ENCODE data around the gene ITFG1.
"Not testable (repeated sequence)": the region's sequence is repeated elsewhere in the genome, so short reads cannot be mapped to it uniquely, and the experiment has no call there.

The ITFG1 gene

GRCh38 chr16:47342055-47342454 is 118.8 kb downstream of the ITFG1 start:
- Histone ChIP-seq H3K79me2 (ENCODE audit: control insufficient read depth, low read length) (no peaks in the 10 kb centered on the region), H3K4me1 (ENCODE audit: control insufficient read depth, low read length) (no peaks in the 10 kb centered on the region), H3K4me3 (ENCODE audit: low read length) (no peak overlapping the region), H3K9me2 (replicated peaks; ENCODE audit: control insufficient read depth, low read length) (no peaks in the 10 kb centered on the region), H3K9me3 (ENCODE audit: control insufficient read depth, insufficient read depth, low read length) (no peaks in the 10 kb centered on the region; the same call in 1 of the 2 replicates), H3K36me3 (ENCODE audit: control insufficient read depth, low read length) (peaks cover 14% of the 10 kb centered on the region), H4K20me1 (ENCODE audit: control insufficient read depth, insufficient read depth, low read depth, low read length) (no peaks in the 10 kb centered on the region), H3K4me2 (ENCODE audit: low read length) (no peak overlapping the region), H3K27me3 (ENCODE audit: control insufficient read depth, low read length) (no peaks in the 10 kb centered on the region), H3F3A (ENCODE audit: control insufficient read depth, insufficient read depth) (no peaks in the 10 kb centered on the region), H3K27ac (ENCODE audit: low read depth, low read length) (no peak overlapping the region)
- no peak for TF ChIP-seq EZH2phosphoT487 (IDR thresholded peaks at IDR 0.05; ENCODE audit: borderline replicate concordance, low read length)
- TF ChIP-seq, protein P1, sequence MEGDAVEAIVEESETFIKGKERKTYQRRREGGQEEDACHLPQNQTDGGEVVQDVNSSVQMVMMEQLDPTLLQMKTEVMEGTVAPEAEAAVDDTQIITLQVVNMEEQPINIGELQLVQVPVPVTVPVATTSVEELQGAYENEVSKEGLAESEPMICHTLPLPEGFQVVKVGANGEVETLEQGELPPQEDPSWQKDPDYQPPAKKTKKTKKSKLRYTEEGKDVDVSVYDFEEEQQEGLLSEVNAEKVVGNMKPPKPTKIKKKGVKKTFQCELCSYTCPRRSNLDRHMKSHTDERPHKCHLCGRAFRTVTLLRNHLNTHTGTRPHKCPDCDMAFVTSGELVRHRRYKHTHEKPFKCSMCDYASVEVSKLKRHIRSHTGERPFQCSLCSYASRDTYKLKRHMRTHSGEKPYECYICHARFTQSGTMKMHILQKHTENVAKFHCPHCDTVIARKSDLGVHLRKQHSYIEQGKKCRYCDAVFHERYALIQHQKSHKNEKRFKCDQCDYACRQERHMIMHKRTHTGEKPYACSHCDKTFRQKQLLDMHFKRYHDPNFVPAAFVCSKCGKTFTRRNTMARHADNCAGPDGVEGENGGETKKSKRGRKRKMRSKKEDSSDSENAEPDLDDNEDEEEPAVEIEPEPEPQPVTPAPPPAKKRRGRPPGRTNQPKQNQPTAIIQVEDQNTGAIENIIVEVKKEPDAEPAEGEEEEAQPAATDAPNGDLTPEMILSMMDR (IDR thresholded peaks at IDR 0.05; ENCODE audit: low read depth, low read length, poor library complexity, severe bottlenecking), result no peak

GRCh38 chr16:47330562-47330961 is 130.3 kb downstream of the ITFG1 start:
- H3K36me3 ChIP-seq (ENCODE audit: control insufficient read depth, low read length); H3K4me3 ChIP-seq (ENCODE audit: low read length); H3K4me1 ChIP-seq (ENCODE audit: control insufficient read depth, low read length); H3F3A ChIP-seq (ENCODE audit: control insufficient read depth, insufficient read depth); H3K9me2 ChIP-seq (replicated peaks; ENCODE audit: control insufficient read depth, low read length); H3K27me3 ChIP-seq (ENCODE audit: control insufficient read depth, low read length); H3K9me3 ChIP-seq (ENCODE audit: control insufficient read depth, insufficient read depth, low read length); H4K20me1 ChIP-seq (ENCODE audit: control insufficient read depth, insufficient read depth, low read depth, low read length); H3K79me2 ChIP-seq (ENCODE audit: control insufficient read depth, low read length); H3K27ac ChIP-seq (ENCODE audit: low read depth, low read length); H3K4me2 ChIP-seq (ENCODE audit: low read length): not testable (repeated sequence)

- not testable (repeated sequence) for H3K9me2 ChIP-seq (replicated peaks; ENCODE audit: control insufficient read depth, low read length); H3K4me1 ChIP-seq (ENCODE audit: control insufficient read depth, low read length); H3K4me2 ChIP-seq (ENCODE audit: low read length); H3K9me3 ChIP-seq (ENCODE audit: control insufficient read depth, insufficient read depth, low read length); H3K27ac ChIP-seq (ENCODE audit: low read depth, low read length); H3K36me3 ChIP-seq (ENCODE audit: control insufficient read depth, low read length); H3F3A ChIP-seq (ENCODE audit: control insufficient read depth, insufficient read depth); H3K79me2 ChIP-seq (ENCODE audit: control insufficient read depth, low read length); H3K4me3 ChIP-seq (ENCODE audit: low read length); H4K20me1 ChIP-seq (ENCODE audit: control insufficient read depth, insufficient read depth, low read depth, low read length); H3K27me3 ChIP-seq (ENCODE audit: control insufficient read depth, low read length)
Measured at GRCh38 chr16:47324309-47324708, 136.6 kb downstream of the ITFG1 start.

DNA sequence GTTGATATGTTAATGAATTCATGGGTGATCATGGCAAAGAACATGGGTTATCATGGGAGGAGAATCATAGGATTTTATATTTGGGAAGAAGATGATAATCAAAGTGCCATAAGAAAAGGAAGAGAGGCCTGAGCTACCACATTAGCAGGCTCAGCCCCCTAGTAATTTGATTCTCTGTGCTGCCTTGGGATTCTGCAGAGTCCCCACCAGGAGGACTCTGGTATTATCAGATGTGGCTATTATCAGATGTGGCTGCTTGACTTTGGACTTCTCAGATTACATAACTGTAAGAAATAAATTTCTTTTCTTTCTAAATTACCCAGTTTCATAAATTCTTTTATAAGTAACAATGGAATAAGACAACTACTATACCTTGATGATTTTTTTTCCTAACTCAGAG is 137.6 kb downstream of the ITFG1 start:
- peaks cover 1% of the 10 kb centered on the region for H3K4me1 ChIP-seq (ENCODE audit: control insufficient read depth, low read length)
- no peak for TF ChIP-seq EZH2phosphoT487 (IDR thresholded peaks at IDR 0.05; ENCODE audit: borderline replicate concordance, low read length)
- TF ChIP-seq, protein P1 (IDR thresholded peaks at IDR 0.05; ENCODE audit: low read depth, low read length, poor library complexity, severe bottlenecking), result no peak

More for the DNA sequence above, 137.6 kb downstream of the ITFG1 start:
- Histone ChIP-seq H4K20me1 (ENCODE audit: control insufficient read depth, insufficient read depth, low read depth, low read length) (no peaks in the 10 kb centered on the region), H3K27me3 (ENCODE audit: control insufficient read depth, low read length) (no peaks in the 10 kb centered on the region), H3K36me3 (ENCODE audit: control insufficient read depth, low read length) (peaks cover 2% of the 10 kb centered on the region; the same call in 1 of the 2 replicates), H3K79me2 (ENCODE audit: control insufficient read depth, low read length) (no peaks in the 10 kb centered on the region), H3K9me2 (replicated peaks; ENCODE audit: control insufficient read depth, low read length) (no peaks in the 10 kb centered on the region), H3K4me3 (ENCODE audit: low read length) (no peak overlapping the region), H3K4me2 (ENCODE audit: low read length) (no peak overlapping the region), H3K9me3 (ENCODE audit: control insufficient read depth, insufficient read depth, low read length) (no peaks in the 10 kb centered on the region; the same call in 1 of the 2 replicates), H3K27ac (ENCODE audit: low read depth, low read length) (no peak overlapping the region), H3F3A (ENCODE audit: control insufficient read depth, insufficient read depth) (no peaks in the 10 kb centered on the region)
